GM21528 (cell line): Measurements from ENCODE around the gene ALLC.
"Not testable (repeated sequence)": the region's sequence is repeated elsewhere in the genome, so short reads cannot be mapped to it uniquely, and the experiment has no call there.

ENCODE experiments used
- ATAC-seq: cut with Tn5 transposase; IDR thresholded peaks from one replicate; pipeline ENCODE4 v1.9.1; 2021; ENCODE audit warnings: mild to moderate bottlenecking, moderate library complexity; ENCODE audit not compliant: unreplicated experiment, low FRiP score

ALLC gene

DNA sequence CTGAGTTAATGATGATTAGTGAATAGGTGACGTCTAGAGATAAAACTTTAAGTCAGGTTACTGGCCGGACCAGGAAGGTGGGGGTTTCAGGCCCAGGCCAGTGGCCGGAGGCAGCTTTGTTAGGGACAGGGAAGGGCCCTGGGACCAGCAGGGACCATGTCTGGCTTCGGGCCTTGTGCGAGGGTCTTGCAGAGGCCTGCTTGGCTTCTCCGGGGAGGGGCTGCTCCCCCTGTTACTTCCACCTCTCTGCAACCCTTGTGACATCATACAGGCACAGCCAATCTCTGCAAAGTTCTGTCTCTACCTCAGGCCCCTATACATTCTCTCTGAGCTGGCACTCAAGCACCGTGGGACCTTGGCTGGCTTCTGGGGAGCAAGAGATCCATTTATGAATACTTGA lies at the start of gene ALLC:
Gene ALLC (plus strand): TSS at position 320 of the 400 bp plus-strand sequence. CDS start 12,958 bp downstream, outside the sequence.
- no peak for ATAC-seq

DNA sequence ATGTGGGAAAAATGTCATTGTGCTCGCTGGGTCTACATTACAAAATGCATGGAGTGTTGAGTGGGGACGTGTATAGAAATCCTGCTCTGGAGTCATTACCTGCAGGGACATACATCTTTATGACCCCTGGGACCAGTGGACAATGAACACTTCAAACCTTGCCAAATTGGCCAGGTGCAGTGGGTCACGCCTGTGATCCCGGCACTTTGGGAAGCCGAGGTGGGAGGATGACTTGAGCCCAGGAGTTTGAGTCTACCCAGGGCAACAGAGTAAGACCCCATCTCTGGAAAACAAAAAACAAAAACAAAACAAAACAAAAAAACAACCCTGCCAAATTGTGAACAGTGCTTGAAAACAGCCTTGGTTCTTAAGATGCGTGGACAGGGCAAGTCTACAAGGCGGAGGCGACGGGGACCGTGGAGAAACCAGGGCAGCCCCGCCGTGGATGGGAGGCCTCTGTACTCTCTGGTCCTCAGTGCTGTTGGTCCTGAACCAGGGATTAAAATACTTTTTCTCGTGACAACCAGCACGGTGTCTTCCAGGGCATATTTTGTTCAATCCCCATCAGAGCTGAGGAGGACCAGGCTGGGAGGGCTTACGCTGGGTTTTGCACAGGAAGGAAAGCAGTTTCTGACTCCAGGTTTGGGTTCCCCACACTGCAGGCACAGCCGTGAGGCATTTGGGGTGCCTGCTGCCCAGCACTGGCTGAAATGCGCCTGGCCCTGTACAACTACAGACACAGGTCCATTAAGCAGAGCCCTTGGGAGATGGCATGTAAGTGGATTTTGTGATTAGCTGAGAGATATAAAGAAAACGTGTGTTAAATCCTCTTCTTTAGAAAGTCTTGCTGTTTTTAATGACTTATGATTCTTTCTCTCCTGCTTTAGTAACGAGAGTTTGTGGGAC lies 49.4 kb upstream of the ALLC start:
- no peak for ATAC-seq

DNA sequence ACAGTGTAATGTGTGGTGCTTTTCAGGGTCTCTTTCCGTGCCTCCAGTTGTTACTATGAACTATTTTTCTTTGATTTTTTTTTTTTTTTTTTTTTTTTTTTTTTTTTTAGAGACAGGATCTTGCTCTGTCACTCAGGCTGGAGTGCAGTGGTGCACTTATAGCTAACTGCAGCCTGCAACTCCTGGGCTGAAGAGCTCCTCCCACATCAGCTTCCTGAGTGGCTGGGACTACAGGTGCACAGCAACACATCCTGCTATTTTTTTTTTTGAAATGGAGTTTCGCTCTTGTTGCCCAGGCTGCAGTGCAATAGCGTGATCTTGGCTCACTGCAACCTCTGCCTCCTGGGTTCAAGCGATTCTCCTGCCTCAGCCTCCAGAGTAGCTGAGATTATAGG lies 48.7 kb upstream of the ALLC start:
- ATAC-seq = not testable (repeated sequence)

DNA sequence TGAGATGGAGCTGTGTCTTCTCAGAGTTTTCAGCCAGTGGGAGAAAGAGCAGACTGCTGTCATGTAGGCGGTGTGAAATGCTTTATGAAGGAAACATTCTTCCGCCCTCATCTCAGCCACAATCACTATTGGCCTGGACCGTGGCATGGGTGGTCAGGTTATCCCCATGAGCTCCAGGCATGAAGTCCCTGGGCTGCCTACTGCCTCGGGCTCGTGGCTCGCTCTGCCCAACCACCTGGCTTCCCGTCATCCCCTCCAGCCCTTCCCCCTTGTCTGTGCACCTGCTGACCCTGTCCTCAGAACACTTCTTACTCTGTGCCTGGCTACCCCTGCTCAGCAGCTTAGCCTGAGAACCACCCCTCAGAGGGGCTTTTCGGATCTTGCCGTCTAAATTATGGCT lies 47.6 kb upstream of the ALLC start:
- no peak for ATAC-seq

- no peak for ATAC-seq
Measured at GRCh38 chr2:3610881-3611505, 47.0 kb upstream of the ALLC start.

- no peak for ATAC-seq
Measured at GRCh38 chr2:3611589-3611988, 46.4 kb upstream of the ALLC start.

DNA sequence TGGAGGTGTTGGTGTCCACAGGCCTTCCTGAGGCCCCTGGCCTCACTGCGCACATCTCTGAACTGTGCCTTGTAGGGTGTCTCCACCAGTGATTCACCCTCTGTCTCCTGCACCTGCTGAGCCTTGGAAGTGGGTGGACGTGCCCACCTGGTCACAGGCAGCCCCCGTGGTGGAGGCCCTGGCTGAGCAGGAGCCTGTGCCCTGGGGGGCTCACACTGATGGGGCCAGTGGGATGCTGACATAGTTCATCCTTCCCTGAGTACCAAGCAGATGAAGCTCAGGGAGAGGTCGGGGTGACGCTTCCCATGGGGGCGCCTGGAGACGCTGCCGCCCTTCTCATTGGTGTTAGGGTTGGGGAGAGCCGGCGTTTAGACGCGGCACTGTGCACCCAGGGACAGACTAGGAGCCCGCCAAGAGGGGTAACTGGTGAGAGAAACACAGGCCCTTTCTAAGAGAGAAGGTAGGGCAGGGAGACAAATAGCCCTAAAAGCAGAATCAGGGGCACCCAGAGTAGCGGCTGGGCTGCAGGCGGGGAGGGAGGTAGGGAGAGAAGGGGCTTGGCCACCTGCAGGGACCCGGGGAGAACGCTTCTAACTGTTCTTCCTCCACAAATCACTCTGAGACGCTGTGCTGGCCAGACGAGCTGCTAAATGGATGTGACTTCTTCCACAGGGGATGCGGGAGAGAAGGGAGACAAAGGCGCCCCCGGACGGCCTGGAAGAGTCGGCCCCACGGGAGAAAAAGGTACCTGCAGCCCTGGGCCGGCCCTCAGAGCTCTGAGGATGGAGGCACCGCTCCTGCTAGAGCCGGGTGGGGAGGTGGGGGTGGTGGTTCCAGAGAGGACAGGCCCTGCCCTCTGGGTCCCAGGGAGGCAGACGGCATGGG lies 45.1 kb upstream of the ALLC start:
- no peak for ATAC-seq

- ATAC-seq = no peak
Measured at GRCh38 chr2:3613524-3613905, 44.5 kb upstream of the ALLC start.

DNA sequence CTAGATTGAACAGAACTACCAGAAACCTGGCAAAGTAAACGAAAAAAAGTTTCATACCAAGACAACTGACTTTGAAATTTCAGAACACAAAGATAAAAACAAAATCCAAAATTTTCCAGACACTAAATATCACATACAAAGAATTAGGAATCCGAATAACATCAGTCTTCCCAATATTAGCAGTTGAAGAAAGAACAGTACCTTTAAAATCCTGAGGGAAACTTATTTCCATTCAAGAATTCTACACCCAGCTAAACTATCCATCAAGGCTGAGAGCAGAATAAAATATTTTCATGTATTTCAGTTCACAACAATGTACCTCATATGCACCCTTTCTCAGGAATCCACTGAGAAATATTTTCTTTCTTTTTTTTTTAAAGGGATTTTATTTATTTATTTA lies 43.3 kb upstream of the ALLC start:
- ATAC-seq = not testable (repeated sequence)

DNA sequence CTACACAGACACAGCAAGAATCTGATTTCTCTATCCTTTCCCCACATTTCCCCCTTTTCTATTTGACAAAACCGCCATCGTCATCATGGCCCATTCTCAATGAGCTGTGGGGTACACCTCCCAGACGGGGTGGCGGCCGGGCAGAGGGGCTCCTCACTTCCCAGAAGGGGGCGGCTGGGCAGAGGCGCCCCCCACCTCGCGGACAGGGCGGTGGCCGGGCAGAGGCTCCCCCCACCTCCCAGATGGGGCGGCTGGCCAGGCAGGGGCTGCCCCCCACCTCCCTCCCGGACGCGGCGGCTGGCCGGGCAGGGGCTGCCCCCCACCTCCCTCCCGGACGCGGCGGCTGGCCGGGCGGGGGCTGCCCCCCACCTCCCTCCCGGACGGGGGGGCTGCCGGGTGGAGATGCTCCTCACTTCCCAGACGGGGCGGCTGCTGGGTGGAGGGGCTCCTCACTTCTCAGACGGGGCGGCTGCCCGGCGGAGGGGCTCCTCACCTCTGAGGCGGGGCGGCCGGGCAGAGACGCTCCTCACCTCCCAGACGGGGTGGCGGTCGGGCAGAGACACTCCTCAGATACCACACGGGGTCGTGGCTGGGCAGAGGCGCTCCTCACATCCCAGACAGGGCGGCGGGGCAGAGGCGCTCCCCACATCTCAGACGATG lies 42.3 kb upstream of the ALLC start:
- not testable (repeated sequence) for ATAC-seq

GRCh38 chr2:3616435-3617197 lies 41.4 kb upstream of the ALLC start:
- not testable (repeated sequence) for ATAC-seq

- ATAC-seq = no peak
Measured at GRCh38 chr2:3617198-3617890, 40.7 kb upstream of the ALLC start.

DNA sequence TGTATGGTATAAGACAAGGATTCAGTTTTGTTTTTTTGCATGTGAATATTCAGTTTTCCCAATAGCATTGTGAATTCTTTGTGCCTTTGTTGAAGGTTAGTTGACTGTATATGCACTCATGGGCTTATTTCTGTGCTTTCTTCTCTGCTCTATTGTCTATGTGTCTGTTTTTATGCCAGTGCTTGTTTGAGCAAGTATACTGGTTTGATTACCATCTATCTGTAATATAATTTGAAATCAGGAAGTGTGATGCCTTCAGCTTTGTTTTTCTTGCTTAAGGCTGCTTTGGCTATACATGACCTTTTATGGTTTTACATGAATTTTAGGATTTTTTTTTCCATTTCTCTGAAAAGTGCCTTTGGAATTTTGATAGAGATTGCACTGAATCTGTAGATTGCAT lies 39.6 kb upstream of the ALLC start:
- no peak for ATAC-seq

DNA sequence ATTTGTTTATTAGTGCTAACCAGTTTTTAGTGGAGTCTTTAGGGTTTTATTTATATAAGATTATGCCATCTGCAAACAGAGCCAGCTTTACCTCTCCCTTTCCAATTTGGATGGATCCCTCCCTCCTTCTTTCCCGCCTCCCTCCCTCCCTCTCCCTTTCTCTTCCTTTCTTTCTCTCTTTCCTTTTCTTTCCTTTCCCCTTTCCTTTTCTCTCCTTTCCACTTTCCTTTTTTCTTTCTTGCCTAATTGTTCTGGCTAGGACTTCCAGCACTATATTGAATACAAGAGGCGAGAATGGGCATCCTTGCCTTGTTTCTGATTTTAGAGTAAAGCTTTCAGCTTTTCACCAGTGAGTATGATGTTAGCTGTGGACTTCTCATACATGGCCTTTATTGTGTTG lies 39.0 kb upstream of the ALLC start:
- no peak for ATAC-seq

DNA sequence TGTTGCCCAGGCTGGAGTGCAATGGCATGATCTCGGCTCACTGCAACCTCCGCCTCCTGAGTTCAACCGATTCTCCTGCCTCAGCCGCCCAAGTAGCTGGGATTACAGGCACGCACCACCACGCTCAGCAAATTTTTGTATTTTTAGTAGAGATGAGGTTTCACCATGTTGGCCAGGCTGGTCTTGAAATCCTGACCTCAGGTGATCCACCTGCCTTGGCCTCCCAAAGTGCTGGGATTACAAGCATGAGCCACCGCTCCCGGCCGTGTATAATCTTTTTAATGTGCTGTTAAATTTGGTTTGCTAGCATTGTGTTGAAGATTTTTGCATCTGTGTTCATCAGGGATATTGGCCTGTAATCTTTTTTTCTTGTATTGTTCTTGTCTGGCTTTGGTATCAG lies 38.3 kb upstream of the ALLC start:
- ATAC-seq = not testable (repeated sequence)

DNA sequence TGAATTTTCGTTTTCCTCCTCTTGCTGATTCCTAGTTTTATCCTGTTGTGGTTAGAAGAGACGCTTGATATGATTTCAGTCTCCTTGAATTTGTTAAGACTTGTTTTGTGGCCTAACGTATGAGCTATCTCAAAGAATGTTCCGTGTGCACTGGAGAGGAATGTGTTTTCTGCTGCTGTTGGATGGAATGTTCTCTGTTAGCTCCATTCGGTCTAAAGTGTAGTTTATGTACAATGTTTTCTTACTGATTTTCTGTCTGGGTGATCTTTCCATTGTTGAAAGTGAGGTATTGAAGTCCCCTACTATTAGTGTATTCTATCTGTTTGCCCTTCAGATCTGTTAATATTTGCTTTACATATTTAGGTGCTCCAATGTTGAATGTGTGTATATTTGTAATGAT lies 37.2 kb upstream of the ALLC start:
- ATAC-seq = no peak

DNA sequence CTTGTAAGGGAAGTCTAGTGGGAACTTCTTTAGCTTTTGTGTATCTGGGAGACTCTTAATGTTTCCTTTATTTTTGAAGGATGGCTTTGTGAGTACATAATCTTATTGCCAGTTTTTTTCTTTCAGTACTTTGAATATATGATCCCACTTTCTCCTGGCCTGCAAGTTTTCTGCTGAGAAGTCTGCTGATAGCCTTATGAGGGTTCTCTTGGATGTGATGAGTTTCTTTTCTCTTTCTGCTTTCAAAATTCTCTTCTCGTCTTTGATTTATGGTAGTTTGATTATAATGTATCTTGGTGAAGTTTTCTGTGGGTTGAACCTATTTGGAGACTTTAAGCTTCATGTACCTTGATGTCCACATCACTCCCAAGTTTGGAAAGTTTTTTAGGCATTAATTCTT lies 35.0 kb upstream of the ALLC start:
- ATAC-seq = no peak

GRCh38 chr2:3624059-3624794 lies 33.8 kb upstream of the ALLC start:
- ATAC-seq = no peak
